ENCODE data around the gene GPR39.

The GPR39 gene

GRCh38 chr2:132690664-132691303 lies 274.2 kb downstream of the GPR39 start:
- DNase-seq (ENCODE audit: low read depth), result no peak
- TF ChIP-seq CTCF (IDR thresholded peaks at IDR 0.05; ENCODE audit: control insufficient read depth, extremely low read depth, insufficient read depth), result no peak
- no peak overlapping the region for H3K4me3 ChIP-seq (ENCODE audit: low read depth, low read length)

- no peak overlapping the region for H3K4me3 ChIP-seq (ENCODE audit: low read depth, low read length)
- DNase-seq (ENCODE audit: low read depth), result no peak
- TF ChIP-seq CTCF (IDR thresholded peaks at IDR 0.05; ENCODE audit: control insufficient read depth, extremely low read depth, insufficient read depth), result no peak
Measured at GRCh38 chr2:132691556-132691955, 275.0 kb downstream of the GPR39 start.

GRCh38 chr2:132692816-132693215 lies 276.2 kb downstream of the GPR39 start:
- H3K4me3 ChIP-seq (ENCODE audit: low read depth, low read length), result no peak overlapping the region
- no peak for DNase-seq (ENCODE audit: low read depth)
- no peak for TF ChIP-seq CTCF (IDR thresholded peaks at IDR 0.05; ENCODE audit: control insufficient read depth, extremely low read depth, insufficient read depth)
